Epithelial cell of proximal tubule (primary cell): ENCODE results near the gene TYW1. TPM values are rescaled to one million over a fixed set of nuclear protein-coding genes. Genes with fewer than 3 reads are reported as not detected.
"Not testable (repeated sequence)": the region's sequence is repeated elsewhere in the genome, so short reads cannot be mapped to it uniquely, and the experiment has no call there.

Source experiments
- DNase-seq: peaks from one replicate; pipeline ENCODE4 v3.0.0-alpha.2; 2011; ENCODE audit warnings: low read depth
- H3K4me3 ChIP-seq: 2 replicates; pipeline ENCODE4 v1.5.1; 2011; ENCODE audit warnings: low read depth, mild to moderate bottlenecking, low read length
- total RNA-seq: library from RNA; depleted of rRNA; stranded (reverse); fragments of >200 nt; gene quantifications from 2 replicates; pipeline ENCODE4 v1.2.3, GENCODE V29; 2015
- TF ChIP-seq, protein P1 (sequence below): conservative IDR thresholded peaks from 2 replicates; pipeline ENCODE4 v1.5.1; 2012; ENCODE audit warnings: low read depth, mild to moderate bottlenecking, low read length

The TYW1 gene
- total RNA-seq, 1 donor from 2014 or later = 12.3 TPM

DNA sequence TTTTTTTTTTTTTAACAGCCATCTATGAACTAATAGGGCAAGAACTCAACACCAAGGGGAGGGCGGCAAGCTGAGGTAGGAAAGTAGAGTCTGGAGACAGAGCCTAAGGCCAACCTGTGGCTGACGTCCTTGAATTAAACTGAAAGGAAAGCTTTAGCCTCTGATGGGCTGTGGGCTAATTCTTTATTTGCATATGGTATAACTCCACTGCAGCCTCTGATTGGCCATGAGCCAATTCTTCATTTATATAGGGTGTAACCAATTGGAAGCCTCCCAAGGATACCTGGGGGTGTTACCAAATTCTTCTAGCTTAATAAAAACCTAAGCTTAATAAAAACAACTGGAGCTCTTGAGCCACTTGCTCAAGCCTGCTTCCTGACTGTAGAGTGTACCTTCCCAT lies 10.3 kb downstream of the TYW1 start:
- no peak overlapping the region for H3K4me3 ChIP-seq
- TF ChIP-seq, protein P1, sequence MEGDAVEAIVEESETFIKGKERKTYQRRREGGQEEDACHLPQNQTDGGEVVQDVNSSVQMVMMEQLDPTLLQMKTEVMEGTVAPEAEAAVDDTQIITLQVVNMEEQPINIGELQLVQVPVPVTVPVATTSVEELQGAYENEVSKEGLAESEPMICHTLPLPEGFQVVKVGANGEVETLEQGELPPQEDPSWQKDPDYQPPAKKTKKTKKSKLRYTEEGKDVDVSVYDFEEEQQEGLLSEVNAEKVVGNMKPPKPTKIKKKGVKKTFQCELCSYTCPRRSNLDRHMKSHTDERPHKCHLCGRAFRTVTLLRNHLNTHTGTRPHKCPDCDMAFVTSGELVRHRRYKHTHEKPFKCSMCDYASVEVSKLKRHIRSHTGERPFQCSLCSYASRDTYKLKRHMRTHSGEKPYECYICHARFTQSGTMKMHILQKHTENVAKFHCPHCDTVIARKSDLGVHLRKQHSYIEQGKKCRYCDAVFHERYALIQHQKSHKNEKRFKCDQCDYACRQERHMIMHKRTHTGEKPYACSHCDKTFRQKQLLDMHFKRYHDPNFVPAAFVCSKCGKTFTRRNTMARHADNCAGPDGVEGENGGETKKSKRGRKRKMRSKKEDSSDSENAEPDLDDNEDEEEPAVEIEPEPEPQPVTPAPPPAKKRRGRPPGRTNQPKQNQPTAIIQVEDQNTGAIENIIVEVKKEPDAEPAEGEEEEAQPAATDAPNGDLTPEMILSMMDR = no peak
- DNase-seq = no peak

DNA sequence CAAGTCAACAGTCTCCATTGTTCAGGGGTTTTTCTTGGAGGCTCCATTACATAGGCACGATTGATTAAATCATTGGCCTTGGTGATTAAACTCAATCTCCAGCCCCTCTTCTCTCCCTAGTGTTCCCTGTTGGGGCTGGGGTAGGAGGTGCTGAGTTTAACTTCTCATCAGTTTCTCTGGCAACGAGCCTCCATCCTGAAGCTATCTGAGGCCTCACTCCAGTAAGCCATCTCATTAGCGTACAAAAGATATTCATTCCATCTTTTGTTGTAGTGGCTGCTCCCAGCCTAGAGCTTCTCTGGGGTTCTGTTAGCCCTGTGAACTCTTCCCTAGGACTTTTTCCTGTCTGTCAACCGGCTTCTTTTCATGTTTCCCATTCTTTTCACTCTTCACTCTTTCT lies 11.6 kb downstream of the TYW1 start:
- TF ChIP-seq, protein P1 = no peak
- DNase-seq = no peak
- no peak overlapping the region for H3K4me3 ChIP-seq

DNA sequence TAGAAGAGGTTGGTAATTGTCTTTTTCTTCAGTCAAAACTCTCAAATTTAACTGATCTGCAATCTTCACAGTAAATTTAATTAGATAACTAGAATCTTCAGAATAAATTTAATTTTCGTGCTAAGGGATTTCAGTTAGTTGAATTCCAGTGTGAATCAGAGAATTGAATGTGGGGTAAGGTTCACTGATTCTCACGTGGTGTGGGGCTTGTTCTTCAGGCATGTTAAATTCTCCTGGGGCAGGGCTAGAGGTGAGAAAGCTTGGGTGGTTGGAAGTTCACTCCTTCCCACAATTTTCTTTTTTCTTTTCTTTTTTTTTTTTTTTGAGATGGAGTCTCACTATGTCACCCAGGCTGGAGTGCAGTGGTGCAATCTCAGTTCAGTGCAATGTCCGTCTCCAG lies 13.0 kb downstream of the TYW1 start:
- not testable (repeated sequence) for H3K4me3 ChIP-seq
- DNase-seq = peak; percentile 58

DNA sequence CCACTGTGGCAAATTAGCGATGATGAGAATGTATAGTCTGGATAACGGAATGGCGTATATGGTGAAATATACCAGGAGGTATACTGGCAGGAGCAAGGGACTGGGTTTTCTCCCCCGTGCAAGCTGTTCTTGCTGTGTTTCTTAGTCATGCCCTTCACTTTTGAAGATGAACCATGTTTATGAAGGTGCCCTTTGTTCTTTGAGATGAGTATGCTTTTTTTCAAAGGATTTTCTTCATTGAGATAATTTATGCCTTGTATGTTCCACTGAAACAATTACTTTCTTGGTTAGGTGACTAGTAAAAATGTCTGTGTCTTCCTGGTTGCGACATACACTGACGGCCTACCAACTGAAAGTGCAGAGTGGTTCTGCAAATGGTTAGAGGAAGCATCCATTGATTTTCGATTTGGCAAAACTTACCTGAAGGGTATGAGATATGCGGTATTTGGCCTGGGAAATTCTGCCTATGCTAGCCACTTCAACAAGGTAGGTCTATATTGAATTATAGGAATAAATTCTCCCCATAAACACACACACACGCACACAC lies 17.5 kb downstream of the TYW1 start:
- not testable (repeated sequence) for DNase-seq, H3K4me3 ChIP-seq

DNA sequence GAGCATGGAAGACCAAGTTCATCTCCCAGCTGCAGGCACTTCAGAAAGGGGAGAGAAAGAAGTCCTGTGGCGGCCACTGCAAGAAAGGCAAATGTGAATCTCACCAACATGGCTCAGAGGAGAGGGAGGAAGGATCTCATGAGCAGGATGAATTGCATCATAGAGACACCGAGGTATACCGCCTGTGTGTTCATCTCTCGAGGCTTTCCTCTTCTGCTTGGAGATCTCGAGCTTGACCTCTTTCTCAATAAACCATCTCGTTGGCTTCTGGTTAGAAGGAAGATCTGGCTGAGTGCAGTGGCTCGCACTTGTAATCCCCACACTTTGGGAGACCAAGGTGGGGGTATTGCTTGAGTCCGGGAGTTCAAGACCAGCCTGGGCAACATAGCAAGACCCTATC lies 21.3 kb downstream of the TYW1 start:
- not testable (repeated sequence) for DNase-seq, H3K4me3 ChIP-seq

DNA sequence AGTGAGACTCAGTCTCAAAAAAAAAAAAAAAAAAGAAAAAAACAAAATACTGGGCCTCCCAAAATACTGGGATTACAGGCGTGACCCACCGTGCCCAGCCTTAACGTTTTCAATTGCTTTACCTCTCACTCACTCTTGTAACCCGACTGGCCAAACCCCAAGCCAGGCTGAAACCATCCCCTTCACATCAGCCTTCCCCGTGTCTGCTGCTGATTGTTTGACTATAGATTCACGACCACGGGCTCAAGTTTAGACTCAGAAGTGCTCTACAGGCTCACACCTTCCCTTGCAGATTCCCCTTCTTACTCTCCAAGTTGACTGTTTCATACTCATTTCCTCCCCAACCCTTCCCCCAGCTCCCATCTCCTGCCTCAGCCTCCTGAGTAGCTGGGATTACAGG lies 22.3 kb downstream of the TYW1 start:
- H3K4me3 ChIP-seq = no peak overlapping the region
- TF ChIP-seq, protein P1 = no peak
- DNase-seq = no peak

DNA sequence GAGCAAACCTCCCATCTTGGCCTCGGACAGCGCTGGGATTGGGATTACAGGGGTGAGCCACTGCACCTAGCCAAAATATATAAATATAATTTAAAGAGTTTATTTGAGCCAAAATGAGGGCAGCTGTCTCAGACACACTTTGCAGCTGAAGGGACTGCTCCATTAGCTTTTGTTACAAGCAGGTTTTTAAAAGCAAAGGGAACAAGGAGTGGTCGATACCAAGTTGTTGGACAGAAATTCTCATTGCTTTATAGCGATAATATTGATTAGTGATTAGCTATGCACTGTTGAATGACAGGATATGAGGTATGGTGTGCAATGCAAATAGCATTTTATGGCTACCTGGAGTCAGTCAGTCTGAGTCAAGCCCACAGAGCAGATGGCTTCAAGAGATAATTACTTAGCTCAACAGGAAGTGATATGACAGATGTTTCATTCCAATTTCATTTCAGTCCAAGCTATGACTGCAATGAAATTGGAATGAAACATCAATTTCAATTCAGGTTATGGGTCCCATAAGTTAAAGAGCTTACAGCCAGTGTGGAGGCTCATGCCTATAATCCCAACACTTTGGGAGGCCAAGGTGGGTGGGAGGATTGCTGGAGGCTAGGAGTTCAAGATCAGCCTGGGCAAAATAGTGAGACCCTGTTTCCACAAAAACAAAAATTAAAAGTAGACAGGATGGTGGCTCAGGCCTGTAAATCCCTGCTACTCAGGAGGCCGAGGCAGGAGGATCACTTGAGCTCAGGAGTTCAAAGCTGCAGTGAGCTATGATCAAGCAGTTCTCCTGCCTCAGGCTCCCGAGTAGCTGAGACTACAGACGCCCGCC lies 23.1 kb downstream of the TYW1 start:
- no peak overlapping the region for H3K4me3 ChIP-seq
- DNase-seq = no peak
- TF ChIP-seq, protein P1 = no peak

DNA sequence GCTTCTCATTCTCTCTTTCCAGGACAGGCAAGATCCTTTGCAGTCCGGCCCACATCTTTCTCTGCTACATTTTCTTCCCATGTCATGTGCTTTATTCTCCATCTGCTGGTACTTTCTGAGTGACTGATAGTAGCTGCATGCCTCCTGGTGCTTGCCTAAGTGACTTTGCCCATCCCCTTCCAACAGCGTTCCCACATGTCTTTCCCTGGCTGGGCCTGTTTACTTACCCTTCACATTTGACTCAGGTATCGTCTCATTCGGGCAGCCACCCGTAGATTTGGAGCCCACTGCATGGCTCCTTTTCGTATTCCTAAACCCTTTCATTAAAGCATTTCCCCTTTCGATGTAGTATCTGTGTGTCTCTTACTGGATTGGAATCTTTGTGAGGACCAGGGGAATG lies 24.6 kb downstream of the TYW1 start:
- no peak for DNase-seq
- TF ChIP-seq, protein P1 = no peak
- no peak overlapping the region for H3K4me3 ChIP-seq
